ENCODE data around the gene KCNJ16.

KCNJ16 gene

GRCh38 chr17:70166615-70167014 is 91.6 kb downstream of the KCNJ16 start:
- H2BK120ac ChIP-seq (ENCODE audit: low read depth, low read length), result no peak overlapping the region
- DNase-seq, result no peak
- H2AK5ac ChIP-seq (ENCODE audit: low read length), result no peak overlapping the region
- no peak overlapping the region for H3K27ac ChIP-seq (ENCODE audit: low read depth, low read length)
- H3K4ac ChIP-seq (ENCODE audit: low read depth, low read length), result no peak overlapping the region
- no peak overlapping the region for H3K9ac ChIP-seq (ENCODE audit: low read length)
- H4K5ac ChIP-seq (ENCODE audit: low read length), result no peak overlapping the region
- H3K79me2 ChIP-seq (ENCODE audit: control insufficient read depth, insufficient read depth, low read length), result no peaks in the 10 kb centered on the region
- H2BK15ac ChIP-seq (replicated peaks; ENCODE audit: low read depth), result no peak overlapping the region
- H3K23ac ChIP-seq (ENCODE audit: low read length), result no peak overlapping the region
- no peak overlapping the region for H3K4me2 ChIP-seq (ENCODE audit: low read length)
- H3K4me1 ChIP-seq (ENCODE audit: control insufficient read depth, low read depth, low read length), result no peaks in the 10 kb centered on the region
- H3K18ac ChIP-seq (ENCODE audit: low read length), result no peak overlapping the region
- H4K8ac ChIP-seq (ENCODE audit: low read depth, low read length), result no peak overlapping the region
- WGBS (ENCODE audit: extremely low coverage, insufficient coverage, low lambda C conversion rate), result no CpG with 5 or more reads among the region's 4 CpGs
- no peak overlapping the region for H2BK5ac ChIP-seq (ENCODE audit: low read length)
- no peaks in the 10 kb centered on the region for H3K36me3 ChIP-seq (ENCODE audit: control insufficient read depth, insufficient read depth, low read length)
- H3K4me3 ChIP-seq (ENCODE audit: low read length), result no peak overlapping the region
- H3K27me3 ChIP-seq (ENCODE audit: insufficient read depth, low read length, poor library complexity), result peaks cover 6% of the 10 kb centered on the region
- H3K56ac ChIP-seq (ENCODE audit: low read length), result no peak overlapping the region
- H3K79me1 ChIP-seq (ENCODE audit: low read length), result no peaks in the 10 kb centered on the region

- Histone ChIP-seq H3K4me1 (ENCODE audit: control insufficient read depth, low read depth, low read length) (no peaks in the 10 kb centered on the region), H2BK15ac (replicated peaks; ENCODE audit: low read depth) (no peak overlapping the region), H3K4me2 (ENCODE audit: low read length) (peak overlapping the region; percentile 95), H3K18ac (ENCODE audit: low read length) (peak overlapping the region; percentile 21), H4K8ac (ENCODE audit: low read depth, low read length) (no peak overlapping the region), H3K36me3 (ENCODE audit: control insufficient read depth, insufficient read depth, low read length) (no peaks in the 10 kb centered on the region), H3K23ac (ENCODE audit: low read length) (no peak overlapping the region), H4K5ac (ENCODE audit: low read length) (no peak overlapping the region), H3K4ac (ENCODE audit: low read depth, low read length) (no peak overlapping the region), H3K27me3 (ENCODE audit: insufficient read depth, low read length, poor library complexity) (peaks cover 6% of the 10 kb centered on the region), H3K4me3 (ENCODE audit: low read length) (peak overlapping the region; percentile 47), H3K9ac (ENCODE audit: low read length) (peak overlapping the region; percentile 75), H2AK5ac (ENCODE audit: low read length) (no peak overlapping the region), H3K27ac (ENCODE audit: low read depth, low read length) (no peak overlapping the region), H2BK5ac (ENCODE audit: low read length) (no peak overlapping the region), H3K79me1 (ENCODE audit: low read length) (no peaks in the 10 kb centered on the region), H2BK120ac (ENCODE audit: low read depth, low read length) (no peak overlapping the region), H3K56ac (ENCODE audit: low read length) (peak overlapping the region; percentile 76), H3K79me2 (ENCODE audit: control insufficient read depth, insufficient read depth, low read length) (no peaks in the 10 kb centered on the region)
- peak; percentile 83 for DNase-seq
- WGBS (ENCODE audit: extremely low coverage, insufficient coverage, low lambda C conversion rate), result no CpG with 5 or more reads among the region's 45 CpGs
Observed at GRCh38 chr17:70168044-70168976, 93.3 kb downstream of the KCNJ16 start.

DNA sequence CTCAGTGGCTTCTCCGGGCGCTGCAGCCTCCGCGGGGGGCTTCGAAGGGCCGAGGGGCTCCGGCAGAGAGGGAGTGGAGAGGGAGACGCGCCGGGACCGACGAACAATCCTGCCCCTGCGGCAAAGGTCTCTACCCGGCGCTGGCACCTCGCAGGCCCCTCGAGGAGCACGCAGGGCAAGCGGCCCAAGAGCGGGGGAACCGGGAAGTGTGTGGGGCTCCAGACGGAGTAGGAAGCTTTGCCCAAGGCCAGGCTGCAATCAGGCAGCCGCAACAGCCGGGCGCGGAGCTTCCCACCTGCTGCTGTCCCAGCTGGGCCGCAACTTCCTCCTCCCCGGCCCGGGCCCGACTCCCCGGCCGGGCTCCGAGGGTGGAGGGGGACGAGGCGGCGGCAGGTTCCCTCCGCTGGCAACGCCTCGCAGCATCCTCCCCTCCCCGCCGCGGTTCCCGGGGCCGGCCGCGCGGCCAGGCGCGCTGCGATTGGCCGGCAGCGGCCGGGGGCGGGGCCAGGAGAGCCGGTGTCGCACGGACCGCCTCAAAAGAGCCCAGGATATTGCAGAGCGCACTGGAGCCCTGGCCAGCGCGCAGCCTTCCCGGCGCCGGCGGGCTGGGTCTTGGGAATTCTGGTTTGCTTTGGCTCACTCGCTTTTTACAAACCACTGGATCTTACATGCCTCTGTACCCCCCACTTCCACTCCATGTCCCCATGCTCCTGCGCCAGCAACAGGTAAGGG is 94.1 kb downstream of the KCNJ16 start, which contains the start of gene KCNJ2:
Gene KCNJ2, plus strand, starts transcription at position 556 of the 732 bp plus-strand sequence. CDS start 5,508 bp downstream, outside the sequence.
- no peaks in the 10 kb centered on the region for H3K79me2 ChIP-seq (ENCODE audit: control insufficient read depth, insufficient read depth, low read length)
- H4K8ac ChIP-seq (ENCODE audit: low read depth, low read length), result no peak within 1 kb of the TSS
- peaks cover 6% of the 10 kb centered on the region for H3K27me3 ChIP-seq (ENCODE audit: insufficient read depth, low read length, poor library complexity)
- H3K4ac ChIP-seq (ENCODE audit: low read depth, low read length), result no peak within 1 kb of the TSS
- H2BK15ac ChIP-seq (replicated peaks; ENCODE audit: low read depth), result no peak within 1 kb of the TSS
- no peak within 1 kb of the TSS for H2AK5ac ChIP-seq (ENCODE audit: low read length)
- H3K4me3 ChIP-seq (ENCODE audit: low read length), result peak within 1 kb of the TSS; percentile 63
- peak within 1 kb of the TSS; percentile 95 for H3K4me2 ChIP-seq (ENCODE audit: low read length)
- no peaks in the 10 kb centered on the region for H3K79me1 ChIP-seq (ENCODE audit: low read length)
- H3K36me3 ChIP-seq (ENCODE audit: control insufficient read depth, insufficient read depth, low read length), result no peaks in the 10 kb centered on the region
- H2BK5ac ChIP-seq (ENCODE audit: low read length), result no peak within 1 kb of the TSS
- no CpG with 5 or more reads among the region's 67 CpGs for WGBS (ENCODE audit: extremely low coverage, insufficient coverage, low lambda C conversion rate)
- H3K23ac ChIP-seq (ENCODE audit: low read length), result no peak within 1 kb of the TSS
- no peak within 1 kb of the TSS for H3K27ac ChIP-seq (ENCODE audit: low read depth, low read length)
- H3K9ac ChIP-seq (ENCODE audit: low read length), result peak within 1 kb of the TSS; percentile 75
- H4K5ac ChIP-seq (ENCODE audit: low read length), result no peak within 1 kb of the TSS
- peak; percentile 91 for DNase-seq
- peak within 1 kb of the TSS; percentile 81 for H3K56ac ChIP-seq (ENCODE audit: low read length)
- no peak within 1 kb of the TSS for H2BK120ac ChIP-seq (ENCODE audit: low read depth, low read length)
- no peaks in the 10 kb centered on the region for H3K4me1 ChIP-seq (ENCODE audit: control insufficient read depth, low read depth, low read length)
- peak within 1 kb of the TSS; percentile 21 for H3K18ac ChIP-seq (ENCODE audit: low read length)

GRCh38 chr17:70169709-70170597 is 94.9 kb downstream of the KCNJ16 start:
- Histone ChIP-seq H2BK5ac (ENCODE audit: low read length) (no peak overlapping the region), H3K36me3 (ENCODE audit: control insufficient read depth, insufficient read depth, low read length) (no peaks in the 10 kb centered on the region), H4K8ac (ENCODE audit: low read depth, low read length) (no peak overlapping the region), H2BK120ac (ENCODE audit: low read depth, low read length) (no peak overlapping the region), H3K79me1 (ENCODE audit: low read length) (no peaks in the 10 kb centered on the region), H3K4me3 (ENCODE audit: low read length) (peak overlapping the region; percentile 63), H3K27me3 (ENCODE audit: insufficient read depth, low read length, poor library complexity) (peaks cover 6% of the 10 kb centered on the region), H2AK5ac (ENCODE audit: low read length) (no peak overlapping the region), H4K5ac (ENCODE audit: low read length) (no peak overlapping the region), H3K79me2 (ENCODE audit: control insufficient read depth, insufficient read depth, low read length) (no peaks in the 10 kb centered on the region), H3K4ac (ENCODE audit: low read depth, low read length) (no peak overlapping the region), H2BK15ac (replicated peaks; ENCODE audit: low read depth) (no peak overlapping the region), H3K27ac (ENCODE audit: low read depth, low read length) (no peak overlapping the region), H3K23ac (ENCODE audit: low read length) (no peak overlapping the region), H3K56ac (ENCODE audit: low read length) (peak overlapping the region; percentile 81), H3K4me1 (ENCODE audit: control insufficient read depth, low read depth, low read length) (no peaks in the 10 kb centered on the region), H3K4me2 (ENCODE audit: low read length) (peak overlapping the region; percentile 95), H3K18ac (ENCODE audit: low read length) (no peak overlapping the region), H3K9ac (ENCODE audit: low read length) (peak overlapping the region; percentile 63)
- no CpG with 5 or more reads among the region's 24 CpGs for WGBS (ENCODE audit: extremely low coverage, insufficient coverage, low lambda C conversion rate)
- peak; percentile 17 for DNase-seq

DNA sequence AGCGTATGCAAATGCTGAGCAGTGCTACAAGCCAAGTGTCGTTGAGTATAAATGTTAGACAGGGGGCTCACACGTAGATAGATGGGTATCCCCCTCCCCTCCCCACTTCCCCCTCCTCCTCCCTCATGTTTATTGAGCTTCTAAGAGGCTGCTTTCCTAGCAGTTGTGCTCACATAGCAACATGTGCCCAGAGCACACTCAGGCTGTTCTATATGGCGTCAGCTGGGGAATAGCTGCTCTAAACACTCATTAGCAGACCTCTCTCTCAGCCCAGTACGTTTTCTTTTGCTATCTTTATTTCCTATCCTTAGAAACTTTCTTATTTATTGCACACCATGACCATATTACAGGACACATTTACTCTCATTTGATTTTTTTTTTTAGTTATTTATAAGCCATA is 96.1 kb downstream of the KCNJ16 start:
- Histone ChIP-seq H2BK120ac (ENCODE audit: low read depth, low read length) (no peak overlapping the region), H2BK5ac (ENCODE audit: low read length) (no peak overlapping the region), H3K36me3 (ENCODE audit: control insufficient read depth, insufficient read depth, low read length) (no peaks in the 10 kb centered on the region), H3K79me1 (ENCODE audit: low read length) (no peaks in the 10 kb centered on the region), H3K27me3 (ENCODE audit: insufficient read depth, low read length, poor library complexity) (peaks cover 6% of the 10 kb centered on the region), H4K5ac (ENCODE audit: low read length) (no peak overlapping the region), H3K27ac (ENCODE audit: low read depth, low read length) (no peak overlapping the region), H3K4me1 (ENCODE audit: control insufficient read depth, low read depth, low read length) (no peaks in the 10 kb centered on the region), H2AK5ac (ENCODE audit: low read length) (no peak overlapping the region), H3K4me3 (ENCODE audit: low read length) (no peak overlapping the region), H2BK15ac (replicated peaks; ENCODE audit: low read depth) (no peak overlapping the region), H3K4me2 (ENCODE audit: low read length) (no peak overlapping the region), H4K8ac (ENCODE audit: low read depth, low read length) (no peak overlapping the region), H3K79me2 (ENCODE audit: control insufficient read depth, insufficient read depth, low read length) (no peaks in the 10 kb centered on the region), H3K56ac (ENCODE audit: low read length) (no peak overlapping the region), H3K23ac (ENCODE audit: low read length) (no peak overlapping the region), H3K18ac (ENCODE audit: low read length) (no peak overlapping the region), H3K9ac (ENCODE audit: low read length) (no peak overlapping the region), H3K4ac (ENCODE audit: low read depth, low read length) (no peak overlapping the region)
- peak; percentile 2 for DNase-seq
- WGBS (ENCODE audit: extremely low coverage, insufficient coverage, low lambda C conversion rate), result no CpG with 5 or more reads among the region's 5 CpGs
